Ishikawa (cell line): ENCODE data around the gene BABAM2.

Experiments used
- CEBPB ChIP-seq: IDR thresholded peaks from 2 replicates; pipeline ENCODE4 v1.6.1; 2012
- CREB1 ChIP-seq: IDR thresholded peaks from 2 replicates; pipeline ENCODE4 v1.6.1; 2012; ENCODE audit warnings: low read depth
- EGR1 ChIP-seq: IDR thresholded peaks from 2 replicates; pipeline ENCODE4 v1.6.1; 2012
- EP300 ChIP-seq: IDR thresholded peaks from 2 replicates; pipeline ENCODE4 v1.6.1; 2012; ENCODE audit warnings: borderline replicate concordance
- FOXM1 ChIP-seq: IDR thresholded peaks from 2 replicates; pipeline ENCODE4 v1.6.1; 2012; ENCODE audit warnings: low read depth, borderline replicate concordance
- MAX ChIP-seq: IDR thresholded peaks from 2 replicates; pipeline ENCODE4 v1.6.1; 2012
- NFIC ChIP-seq: IDR thresholded peaks from 2 replicates; pipeline ENCODE4 v1.6.1; 2012
- RAD21 ChIP-seq: IDR thresholded peaks from 2 replicates; pipeline ENCODE4 v1.6.1; 2012; ENCODE audit warnings: low read depth
- REST ChIP-seq: IDR thresholded peaks from 2 replicates; pipeline ENCODE4 v1.6.1; 2012; ENCODE audit warnings: low read depth, mild to moderate bottlenecking
- TAF1 ChIP-seq: IDR thresholded peaks from 2 replicates; pipeline ENCODE4 v1.6.1; 2012; ENCODE audit warnings: low read depth, mild to moderate bottlenecking
- TCF12 ChIP-seq: IDR thresholded peaks from 2 replicates; pipeline ENCODE4 v1.6.1; 2012; ENCODE audit warnings: low read depth
- TEAD4 ChIP-seq: IDR thresholded peaks from 2 replicates; pipeline ENCODE4 v1.6.1; 2012
- USF1 ChIP-seq: IDR thresholded peaks from 2 replicates; pipeline ENCODE4 v1.6.1; 2012
- YY1 ChIP-seq: IDR thresholded peaks from 2 replicates; pipeline ENCODE4 v1.6.1; 2012; ENCODE audit warnings: low read depth
- ZBTB7A ChIP-seq: IDR thresholded peaks from 2 replicates; pipeline ENCODE4 v1.6.1; 2012; ENCODE audit warnings: low read depth

BABAM2 gene

GRCh38 chr2:27887830-27888229 lies 2.7 kb upstream of the BABAM2 start:
- no peak for TF ChIP-seq ZBTB7A
- no peak for TF ChIP-seq FOXM1
- TF ChIP-seq MAX: no peak
- no peak for TF ChIP-seq YY1
- TF ChIP-seq EP300: no peak
- TF ChIP-seq EGR1: no peak
- no peak for TF ChIP-seq TEAD4
- no peak for TF ChIP-seq CREB1
- no peak for TF ChIP-seq TCF12
- TF ChIP-seq CEBPB: no peak
- TF ChIP-seq USF1: no peak
- no peak for TF ChIP-seq RAD21
- no peak for TF ChIP-seq NFIC
- TF ChIP-seq REST: no peak
- no peak for TF ChIP-seq TAF1

- TF ChIP-seq ZBTB7A (no peak), EP300 (no peak), NFIC (no peak), MAX (no peak), CREB1 (no peak), REST (no peak), TEAD4 (no peak), USF1 (no peak), CEBPB (no peak), EGR1 (no peak), TCF12 (no peak), RAD21 (no peak), FOXM1 (no peak), YY1 (no peak), TAF1 (no peak)
Measured at GRCh38 chr2:27888790-27889189, 1.7 kb upstream of the BABAM2 start.

- TF ChIP-seq FOXM1 (no peak), CEBPB (no peak), YY1 (no peak), MAX (no peak), REST (no peak), TEAD4 (no peak), EP300 (no peak), TCF12 (no peak), TAF1 (no peak), ZBTB7A (no peak), EGR1 (no peak), RAD21 (no peak), CREB1 (no peak), NFIC (no peak), USF1 (no peak)
Measured at GRCh38 chr2:27889774-27890145, 769 bp upstream of the BABAM2 start.

- peak; percentile 99 for TF ChIP-seq CREB1
- TF ChIP-seq MAX: peak; percentile 91
- TF ChIP-seq TCF12: peak; percentile 47; the same call in 1 of the 2 replicates
- TF ChIP-seq ZBTB7A: no peak
- no peak for TF ChIP-seq YY1
- peak; percentile 73 for TF ChIP-seq USF1
Measured at GRCh38 chr2:27890924-27891672, 569 bp downstream of the BABAM2 start.
